ENCODE results near the gene DOCK4.

GRCh38 chr7:112067632-112068540 lies 138.3 kb downstream of the DOCK4 start:
- TF ChIP-seq EZH2 (IDR thresholded peaks at IDR 0.05; ENCODE audit: low read length): no peak
- TF ChIP-seq, protein P1, sequence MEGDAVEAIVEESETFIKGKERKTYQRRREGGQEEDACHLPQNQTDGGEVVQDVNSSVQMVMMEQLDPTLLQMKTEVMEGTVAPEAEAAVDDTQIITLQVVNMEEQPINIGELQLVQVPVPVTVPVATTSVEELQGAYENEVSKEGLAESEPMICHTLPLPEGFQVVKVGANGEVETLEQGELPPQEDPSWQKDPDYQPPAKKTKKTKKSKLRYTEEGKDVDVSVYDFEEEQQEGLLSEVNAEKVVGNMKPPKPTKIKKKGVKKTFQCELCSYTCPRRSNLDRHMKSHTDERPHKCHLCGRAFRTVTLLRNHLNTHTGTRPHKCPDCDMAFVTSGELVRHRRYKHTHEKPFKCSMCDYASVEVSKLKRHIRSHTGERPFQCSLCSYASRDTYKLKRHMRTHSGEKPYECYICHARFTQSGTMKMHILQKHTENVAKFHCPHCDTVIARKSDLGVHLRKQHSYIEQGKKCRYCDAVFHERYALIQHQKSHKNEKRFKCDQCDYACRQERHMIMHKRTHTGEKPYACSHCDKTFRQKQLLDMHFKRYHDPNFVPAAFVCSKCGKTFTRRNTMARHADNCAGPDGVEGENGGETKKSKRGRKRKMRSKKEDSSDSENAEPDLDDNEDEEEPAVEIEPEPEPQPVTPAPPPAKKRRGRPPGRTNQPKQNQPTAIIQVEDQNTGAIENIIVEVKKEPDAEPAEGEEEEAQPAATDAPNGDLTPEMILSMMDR (optimal IDR thresholded peaks at IDR 0.05 in 1 of 3, IDR thresholded peaks at IDR 0.05 in 1 of 3, conservative IDR thresholded peaks at IDR 0.05 in 1 of 3; ENCODE audit: extremely low read depth in 1 of 3, insufficient read depth in 2 of 3, low read length in 3 of 3): no peak
